ENCODE results near the gene FNDC7. TPM values are rescaled to one million over a fixed set of nuclear protein-coding genes. Genes with fewer than 3 reads are reported as not detected.

The FNDC7 gene
- total and polyA plus RNA-seq, 9 of the 15 experiments (the other 6 are each of a cell fraction or from before 2014, with no cell fraction given) = not detected

DNA sequence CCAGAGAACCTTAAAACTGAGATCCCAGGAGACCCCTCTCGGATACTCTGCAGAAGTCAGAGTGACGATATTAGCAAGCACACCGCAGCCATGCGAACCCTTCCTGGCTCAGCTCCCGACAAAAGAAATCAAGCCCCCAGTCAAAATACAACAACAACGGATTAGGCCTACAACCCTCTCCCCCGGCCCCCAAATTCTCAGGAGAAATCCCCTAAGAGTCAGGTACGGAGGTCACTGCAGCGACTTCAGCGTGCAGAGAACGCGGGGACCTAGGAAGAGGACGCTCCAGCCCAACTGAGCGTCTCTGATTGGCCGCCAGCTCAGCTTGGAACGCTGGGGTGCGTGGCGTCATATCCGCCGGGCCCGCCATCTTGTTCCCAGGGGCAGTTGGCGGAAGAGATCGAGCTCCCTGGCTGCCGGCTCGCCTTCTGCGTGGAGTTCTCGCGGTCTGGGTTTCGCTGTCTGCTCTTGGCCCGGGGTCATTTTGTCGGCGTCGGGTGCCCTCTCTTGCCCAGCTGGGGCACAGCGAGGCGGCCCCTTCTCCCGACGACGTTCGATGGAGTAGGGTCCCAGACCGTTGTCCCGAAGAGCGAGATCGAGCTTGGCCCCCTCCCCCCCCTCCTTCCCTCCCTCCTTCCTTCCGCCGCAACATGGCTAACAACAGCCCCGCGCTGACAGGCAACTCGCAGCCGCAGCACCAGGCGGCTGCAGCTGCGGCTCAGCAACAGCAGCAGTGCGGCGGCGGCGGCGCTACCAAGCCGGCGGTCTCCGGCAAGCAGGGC lies 20.6 kb upstream of the FNDC7 start, which contains the start of gene PRPF38B (continued):
- no peak for TF ChIP-seq HOMEZ (CRISPR knock-in tag; IDR thresholded peaks at IDR 0.05)
- TF ChIP-seq CBFB (CRISPR knock-in tag; IDR thresholded peaks at IDR 0.05) = 0 out of 2 replicates have a peak, but pooled peaks have one; percentile 58
- no peak for TF ChIP-seq CUX1 (CRISPR knock-in tag; IDR thresholded peaks at IDR 0.05)
- TF ChIP-seq CEBPG (CRISPR knock-in tag; IDR thresholded peaks at IDR 0.05) = peak; percentile 53; the same call in 1 of the 2 replicates
- no peak for TF ChIP-seq CEBPG (tag; conservative IDR thresholded peaks at IDR 0.05 in 1 of 2, IDR thresholded peaks at IDR 0.05 in 1 of 2)
- TF ChIP-seq ARNT (IDR thresholded peaks at IDR 0.05) = peak in 1 of 2 experiments; percentile 74; a peak in 1 of 4 replicates
- no peak for TF ChIP-seq HBP1 (CRISPR knock-in tag; IDR thresholded peaks at IDR 0.05)
- no peak for TF ChIP-seq ZC3H4 (CRISPR knock-in tag; IDR thresholded peaks at IDR 0.05; ENCODE audit: borderline replicate concordance)
- peak; percentile 84 for TF ChIP-seq MYC (IDR thresholded peaks at IDR 0.05; ENCODE audit: low read depth, low read length)
- peak; percentile 47 for TF ChIP-seq MYC (CRISPR knock-in tag; IDR thresholded peaks at IDR 0.05; ENCODE audit: borderline replicate concordance, low read depth)
- TF ChIP-seq, protein P1, sequence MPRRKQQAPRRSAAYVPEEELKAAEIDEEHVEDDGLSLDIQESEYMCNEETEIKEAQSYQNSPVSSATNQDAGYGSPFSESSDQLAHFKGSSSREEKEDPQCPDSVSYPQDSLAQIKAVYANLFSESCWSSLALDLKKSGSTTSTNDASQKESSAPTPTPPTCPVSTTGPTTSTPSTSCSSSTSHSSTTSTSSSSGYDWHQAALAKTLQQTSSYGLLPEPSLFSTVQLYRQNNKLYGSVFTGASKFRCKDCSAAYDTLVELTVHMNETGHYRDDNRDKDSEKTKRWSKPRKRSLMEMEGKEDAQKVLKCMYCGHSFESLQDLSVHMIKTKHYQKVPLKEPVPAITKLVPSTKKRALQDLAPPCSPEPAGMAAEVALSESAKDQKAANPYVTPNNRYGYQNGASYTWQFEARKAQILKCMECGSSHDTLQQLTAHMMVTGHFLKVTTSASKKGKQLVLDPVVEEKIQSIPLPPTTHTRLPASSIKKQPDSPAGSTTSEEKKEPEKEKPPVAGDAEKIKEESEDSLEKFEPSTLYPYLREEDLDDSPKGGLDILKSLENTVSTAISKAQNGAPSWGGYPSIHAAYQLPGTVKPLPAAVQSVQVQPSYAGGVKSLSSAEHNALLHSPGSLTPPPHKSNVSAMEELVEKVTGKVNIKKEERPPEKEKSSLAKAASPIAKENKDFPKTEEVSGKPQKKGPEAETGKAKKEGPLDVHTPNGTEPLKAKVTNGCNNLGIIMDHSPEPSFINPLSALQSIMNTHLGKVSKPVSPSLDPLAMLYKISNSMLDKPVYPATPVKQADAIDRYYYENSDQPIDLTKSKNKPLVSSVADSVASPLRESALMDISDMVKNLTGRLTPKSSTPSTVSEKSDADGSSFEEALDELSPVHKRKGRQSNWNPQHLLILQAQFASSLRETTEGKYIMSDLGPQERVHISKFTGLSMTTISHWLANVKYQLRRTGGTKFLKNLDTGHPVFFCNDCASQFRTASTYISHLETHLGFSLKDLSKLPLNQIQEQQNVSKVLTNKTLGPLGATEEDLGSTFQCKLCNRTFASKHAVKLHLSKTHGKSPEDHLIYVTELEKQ (CRISPR knock-in tag; IDR thresholded peaks at IDR 0.05) = no peak
- no peak for TF ChIP-seq ZNF280A (IDR thresholded peaks at IDR 0.05; ENCODE audit: low read depth, partially characterized antibody)
